ENCODE results near the gene EEF1A2.

EEF1A2 gene

GRCh38 chr20:63442100-63442493 lies 56.8 kb downstream of the EEF1A2 start:
- peak; percentile 34 for DNase-seq
- no peak overlapping the region for H3K27ac ChIP-seq
- peak; percentile 39 for TF ChIP-seq CTCF (IDR thresholded peaks at IDR 0.05; ENCODE audit: low read depth, low read length, missing control alignments)
- in situ Hi-C loops (cut with HindIII; ENCODE audit: low pct_ligation_motif_present, low sequenced_read_pairs): no loop called here
- H3K27me3 ChIP-seq (replicated peaks): no peaks in the 10 kb centered on the region
- no peak overlapping the region for H3K4me3 ChIP-seq (ENCODE audit: low read depth, low read length)
- H3K36me3 ChIP-seq (replicated peaks): no peaks in the 10 kb centered on the region

GRCh38 chr20:63441136-63442099 lies 57.5 kb downstream of the EEF1A2 start:
- in situ Hi-C loops (cut with HindIII; ENCODE audit: low pct_ligation_motif_present, low sequenced_read_pairs): no loop called here
- Histone ChIP-seq H3K27me3 (replicated peaks) (no peaks in the 10 kb centered on the region), H3K36me3 (replicated peaks) (no peaks in the 10 kb centered on the region), H3K4me3 (ENCODE audit: low read depth, low read length) (no peak overlapping the region), H3K27ac (no peak overlapping the region)
- TF ChIP-seq CTCF (IDR thresholded peaks at IDR 0.05; ENCODE audit: low read depth, low read length, missing control alignments): no peak
- no peak for DNase-seq

- Histone ChIP-seq H3K27me3 (replicated peaks) (no peaks in the 10 kb centered on the region), H3K4me3 (ENCODE audit: low read depth, low read length) (no peak overlapping the region), H3K36me3 (replicated peaks) (no peaks in the 10 kb centered on the region), H3K27ac (no peak overlapping the region)
- DNase-seq: no peak
- in situ Hi-C loops (cut with HindIII; ENCODE audit: low pct_ligation_motif_present, low sequenced_read_pairs): no loop called here
- no peak for TF ChIP-seq CTCF (IDR thresholded peaks at IDR 0.05; ENCODE audit: low read depth, low read length, missing control alignments)
Observed at GRCh38 chr20:63440366-63440955, 58.4 kb downstream of the EEF1A2 start.

GRCh38 chr20:63439866-63440265 lies 59.0 kb downstream of the EEF1A2 start:
- no peak for DNase-seq
- TF ChIP-seq CTCF (IDR thresholded peaks at IDR 0.05; ENCODE audit: low read depth, low read length, missing control alignments): no peak
- Histone ChIP-seq H3K27me3 (replicated peaks) (no peaks in the 10 kb centered on the region), H3K36me3 (replicated peaks) (no peaks in the 10 kb centered on the region), H3K27ac (no peak overlapping the region), H3K4me3 (ENCODE audit: low read depth, low read length) (no peak overlapping the region)
- in situ Hi-C loops (cut with HindIII; ENCODE audit: low pct_ligation_motif_present, low sequenced_read_pairs): no loop called here

GRCh38 chr20:63438121-63438520 lies 60.8 kb downstream of the EEF1A2 start:
- in situ Hi-C loops (cut with HindIII; ENCODE audit: low pct_ligation_motif_present, low sequenced_read_pairs): no loop called here
- Histone ChIP-seq H3K4me3 (ENCODE audit: low read depth, low read length) (no peak overlapping the region), H3K27me3 (replicated peaks) (no peaks in the 10 kb centered on the region), H3K27ac (no peak overlapping the region), H3K36me3 (replicated peaks) (no peaks in the 10 kb centered on the region)
- TF ChIP-seq CTCF (IDR thresholded peaks at IDR 0.05; ENCODE audit: low read depth, low read length, missing control alignments): no peak
- DNase-seq: no peak

All from brain microvascular endothelial cell (primary cell).